Measurements from ENCODE around the gene DPT. TPM values are rescaled to one million over a fixed set of nuclear protein-coding genes. Genes with fewer than 3 reads are reported as not detected.

The DPT gene
- total RNA-seq, 2 experiments from 2014 or later = not detected

DNA sequence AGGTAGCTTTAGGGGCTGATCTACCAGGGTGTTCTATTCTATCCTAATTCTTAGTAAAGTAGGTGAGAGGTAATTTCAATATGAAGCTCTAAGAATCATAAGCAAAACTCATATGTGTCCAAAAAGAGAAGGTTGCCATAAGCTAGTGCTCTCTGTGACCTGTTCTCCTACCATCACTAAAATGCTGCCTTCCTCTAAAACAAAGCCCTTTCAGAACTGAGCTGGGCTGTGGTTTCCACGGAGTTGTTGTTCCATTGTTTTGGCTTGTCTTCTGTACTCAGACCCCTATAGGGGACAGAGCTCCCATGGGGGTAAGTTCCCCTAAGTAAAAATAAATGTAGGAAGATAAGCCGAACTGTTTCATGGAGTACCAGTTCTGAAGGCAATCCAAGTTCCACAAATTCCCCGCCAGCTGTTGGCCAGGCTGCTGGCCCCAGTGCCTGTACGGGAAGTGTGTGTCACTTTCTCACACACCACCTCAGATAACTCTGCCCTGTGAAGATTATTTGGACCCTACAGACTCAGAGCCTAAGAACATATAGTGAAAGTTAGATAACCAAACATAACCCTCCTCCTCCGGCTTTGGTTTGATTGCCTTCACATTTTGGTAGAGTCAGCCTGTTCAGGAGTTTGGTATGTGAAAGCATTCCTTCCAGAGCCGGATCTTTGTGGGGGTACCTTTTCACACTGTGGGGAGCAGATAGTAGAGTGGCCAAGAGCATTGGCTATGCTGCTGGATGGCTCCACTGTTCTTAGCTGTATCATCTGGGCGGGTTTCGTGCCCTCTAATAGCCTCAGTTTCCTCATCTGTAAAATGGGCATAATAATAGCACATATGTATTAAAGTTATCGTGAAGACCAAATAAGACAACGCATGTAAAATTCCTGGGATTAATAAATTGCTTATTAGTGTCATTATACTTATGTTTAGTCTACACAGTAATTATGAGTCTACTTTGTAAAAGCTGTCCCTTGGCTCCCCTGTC is 10.8 kb downstream of the DPT start:
- CTCF ChIA-PET = interaction anchor here (0.9 to 1.0 kb wide), 2 partner anchors 19 to 53 kb away, joined by 3 to 4 read pairs; no protein-coding TSS in a partner anchor
- no peak overlapping the region for H3K4me3 Mint-ChIP-seq
- POLR2A ChIA-PET = no interaction called here
- H3K9me3 Mint-ChIP-seq (ENCODE audit: low read depth) = no peaks in the 10 kb centered on the region
- no peaks in the 10 kb centered on the region for H3K36me3 Mint-ChIP-seq (ENCODE audit: low read depth)
- ATAC-seq = no peak
- no peak overlapping the region for H3K27ac Mint-ChIP-seq
- no peaks in the 10 kb centered on the region for H3K4me1 Mint-ChIP-seq
- no peak for DNase-seq
- intact Hi-C loops (cut with DNase I, micrococcal nuclease) = no loop called here
- peaks cover 5% of the 10 kb centered on the region for H3K27me3 Mint-ChIP-seq

DNA sequence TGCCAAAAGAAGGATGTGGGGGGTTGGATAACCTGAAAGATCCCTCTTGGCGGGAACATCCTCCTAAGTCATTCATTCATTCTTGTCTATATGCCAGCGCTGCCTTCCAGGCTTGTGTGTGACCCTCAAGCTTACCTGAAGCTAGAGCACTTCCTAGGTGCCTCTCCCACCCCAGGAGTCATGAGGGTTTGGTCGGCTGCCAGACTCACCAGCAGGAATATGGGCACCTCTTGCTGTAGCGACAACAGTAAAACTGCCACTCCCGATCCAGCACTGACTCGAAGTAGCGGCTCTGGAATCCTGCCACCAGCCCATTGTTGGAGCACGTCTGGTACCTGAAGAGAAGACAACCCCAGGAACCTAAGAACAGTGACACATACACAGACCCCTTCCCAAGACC is 15.0 kb downstream of the DPT start:
- ChIA-PET CTCF (no interaction called here), POLR2A (no interaction called here)
- no peaks in the 10 kb centered on the region for H3K9me3 Mint-ChIP-seq (ENCODE audit: low read depth)
- intact Hi-C loops (cut with DNase I, micrococcal nuclease) = no loop called here
- H3K36me3 Mint-ChIP-seq (ENCODE audit: low read depth) = no peaks in the 10 kb centered on the region
- no peak overlapping the region for H3K4me3 Mint-ChIP-seq
- ATAC-seq = no peak
- H3K27me3 Mint-ChIP-seq = peaks cover under 1% of the 10 kb centered on the region
- no peaks in the 10 kb centered on the region for H3K4me1 Mint-ChIP-seq
- H3K27ac Mint-ChIP-seq = no peak overlapping the region
- DNase-seq = no peak

- Mint-ChIP-seq H3K27ac (no peak overlapping the region), H3K4me3 (no peak overlapping the region), H3K4me1 (no peaks in the 10 kb centered on the region), H3K36me3 (ENCODE audit: low read depth) (no peaks in the 10 kb centered on the region), H3K9me3 (ENCODE audit: low read depth) (no peaks in the 10 kb centered on the region), H3K27me3 (peaks cover 6% of the 10 kb centered on the region)
- intact Hi-C loops (cut with DNase I, micrococcal nuclease) = no loop called here
- no peak for ATAC-seq
- no peak for DNase-seq
- POLR2A ChIA-PET = no interaction called here
- CTCF ChIA-PET = interaction anchor here (0.7 kb wide), 1 partner anchor 657 kb away, joined by 3 read pairs; no protein-coding TSS in a partner anchor
Measured at GRCh38 chr1:168709405-168710363, 19.3 kb downstream of the DPT start.

DNA sequence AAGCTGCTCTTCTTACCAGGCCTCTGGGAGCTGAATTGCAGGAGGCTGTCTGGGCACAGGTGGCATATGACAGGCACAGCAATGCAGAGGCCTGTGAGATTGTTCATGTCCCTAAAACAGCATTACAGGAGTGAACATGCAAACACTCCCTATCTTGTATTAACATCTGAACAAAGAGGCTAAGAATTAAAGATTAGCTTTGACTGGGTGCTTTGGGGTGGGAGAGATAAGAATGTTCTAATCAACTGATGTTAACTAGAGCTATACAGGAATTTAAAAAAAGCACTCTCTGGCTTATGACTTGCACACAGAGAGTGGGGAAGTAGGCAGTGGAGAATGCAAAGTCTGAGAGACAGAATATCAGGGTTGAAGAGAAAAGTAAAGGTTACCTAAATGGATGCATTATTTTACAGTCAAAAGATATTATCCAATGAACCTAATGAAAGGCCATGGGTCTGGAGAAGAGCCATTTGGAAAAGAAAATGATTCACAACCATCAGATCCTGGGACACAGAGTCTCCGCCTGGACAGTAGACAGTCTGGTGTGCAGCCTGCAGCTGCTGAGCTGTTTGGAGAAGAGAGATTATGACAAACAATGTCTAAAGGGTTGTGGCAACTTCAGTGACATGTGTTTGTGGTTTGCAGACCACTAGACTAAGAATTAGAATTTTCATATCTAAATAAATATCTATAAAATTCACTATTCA is 20.2 kb downstream of the DPT start:
- CTCF ChIA-PET = interaction anchor here (0.7 kb wide), 1 partner anchor 658 kb away, joined by 3 read pairs; no protein-coding TSS in a partner anchor
- ATAC-seq (no peak), DNase-seq (no peak)
- Mint-ChIP-seq H3K27me3 (peaks cover 8% of the 10 kb centered on the region), H3K4me1 (no peaks in the 10 kb centered on the region), H3K9me3 (ENCODE audit: low read depth) (no peaks in the 10 kb centered on the region), H3K4me3 (no peak overlapping the region), H3K27ac (no peak overlapping the region), H3K36me3 (ENCODE audit: low read depth) (no peaks in the 10 kb centered on the region)
- intact Hi-C loops (cut with DNase I, micrococcal nuclease) = no loop called here
- POLR2A ChIA-PET = no interaction called here

GRCh38 chr1:168706391-168706992 is 22.5 kb downstream of the DPT start:
- H3K9me3 Mint-ChIP-seq (ENCODE audit: low read depth) = no peaks in the 10 kb centered on the region
- ChIA-PET CTCF (interaction anchor here (0.6 to 1.7 kb wide), 4 partner anchors 16 to 642 kb away, joined by 3 to 5 read pairs (median 3); no protein-coding TSS in a partner anchor), POLR2A (no interaction called here)
- no peak overlapping the region for H3K27ac Mint-ChIP-seq
- no peaks in the 10 kb centered on the region for H3K4me1 Mint-ChIP-seq
- intact Hi-C loops (cut with DNase I, micrococcal nuclease) = no loop called here
- H3K4me3 Mint-ChIP-seq = no peak overlapping the region
- DNase-seq (no peak), ATAC-seq (no peak)
- no peaks in the 10 kb centered on the region for H3K36me3 Mint-ChIP-seq (ENCODE audit: low read depth)
- peaks cover 15% of the 10 kb centered on the region for H3K27me3 Mint-ChIP-seq

DNA sequence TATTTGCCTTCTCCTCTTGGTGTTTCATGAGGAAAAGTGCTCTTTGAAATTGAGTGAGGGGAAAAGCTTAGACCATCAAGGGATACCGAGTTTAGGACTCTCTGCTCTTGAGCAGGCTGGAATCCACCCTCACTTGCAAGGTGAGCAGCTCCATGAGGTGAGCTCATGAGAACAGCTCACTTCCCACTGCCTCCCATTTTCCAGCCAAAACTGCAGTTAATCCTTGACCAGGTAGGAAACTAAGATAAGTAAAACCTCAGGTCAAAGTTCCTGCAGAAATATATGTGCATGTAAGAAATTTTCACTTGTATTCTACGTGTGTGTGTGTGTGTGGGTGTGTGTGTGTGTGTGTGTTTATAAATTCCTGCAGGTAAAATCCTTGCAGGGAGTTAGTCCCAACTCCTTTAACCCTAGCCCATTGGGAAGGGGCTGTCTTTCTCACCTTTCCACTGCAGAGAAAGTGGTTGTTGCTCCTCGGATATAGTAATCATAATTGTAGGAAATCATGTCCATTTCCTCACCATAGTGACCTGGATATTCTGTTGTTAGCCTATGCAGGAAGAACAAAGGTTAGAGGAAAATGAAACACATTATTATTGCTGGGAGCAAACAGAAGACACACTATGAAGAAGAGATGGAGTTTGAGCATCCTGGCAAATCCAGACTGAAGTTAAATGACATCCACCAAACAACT is 28.3 kb downstream of the DPT start:
- H3K27me3 Mint-ChIP-seq = peaks cover 9% of the 10 kb centered on the region
- ChIA-PET POLR2A (no interaction called here), CTCF (no interaction called here)
- H3K36me3 Mint-ChIP-seq (ENCODE audit: low read depth) = no peaks in the 10 kb centered on the region
- no peak overlapping the region for H3K4me3 Mint-ChIP-seq
- no peak overlapping the region for H3K27ac Mint-ChIP-seq
- intact Hi-C loops (cut with DNase I, micrococcal nuclease) = no loop called here
- H3K4me1 Mint-ChIP-seq = no peaks in the 10 kb centered on the region
- no peaks in the 10 kb centered on the region for H3K9me3 Mint-ChIP-seq (ENCODE audit: low read depth)
- DNase-seq (no peak), ATAC-seq (no peak)

DNA sequence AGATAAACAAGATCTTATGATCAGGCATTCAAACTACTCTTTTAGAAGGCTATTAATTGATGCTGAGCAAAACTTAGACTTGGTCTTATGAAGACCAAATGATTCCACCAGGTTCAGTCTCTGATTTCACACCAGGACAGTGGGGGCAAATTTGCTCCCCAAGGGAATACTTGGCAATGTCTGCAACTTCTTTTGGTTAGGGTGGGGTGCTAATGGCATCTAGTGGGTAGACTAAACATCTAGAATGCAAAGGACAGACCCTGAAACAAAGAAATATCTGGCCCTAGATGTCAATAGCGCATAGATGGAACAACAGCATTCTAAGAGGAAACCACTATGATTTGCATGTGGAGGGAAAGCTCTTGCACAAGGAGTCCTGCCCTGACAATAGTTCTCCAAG is 30.6 kb downstream of the DPT start:
- H3K27ac Mint-ChIP-seq = no peak overlapping the region

DNA sequence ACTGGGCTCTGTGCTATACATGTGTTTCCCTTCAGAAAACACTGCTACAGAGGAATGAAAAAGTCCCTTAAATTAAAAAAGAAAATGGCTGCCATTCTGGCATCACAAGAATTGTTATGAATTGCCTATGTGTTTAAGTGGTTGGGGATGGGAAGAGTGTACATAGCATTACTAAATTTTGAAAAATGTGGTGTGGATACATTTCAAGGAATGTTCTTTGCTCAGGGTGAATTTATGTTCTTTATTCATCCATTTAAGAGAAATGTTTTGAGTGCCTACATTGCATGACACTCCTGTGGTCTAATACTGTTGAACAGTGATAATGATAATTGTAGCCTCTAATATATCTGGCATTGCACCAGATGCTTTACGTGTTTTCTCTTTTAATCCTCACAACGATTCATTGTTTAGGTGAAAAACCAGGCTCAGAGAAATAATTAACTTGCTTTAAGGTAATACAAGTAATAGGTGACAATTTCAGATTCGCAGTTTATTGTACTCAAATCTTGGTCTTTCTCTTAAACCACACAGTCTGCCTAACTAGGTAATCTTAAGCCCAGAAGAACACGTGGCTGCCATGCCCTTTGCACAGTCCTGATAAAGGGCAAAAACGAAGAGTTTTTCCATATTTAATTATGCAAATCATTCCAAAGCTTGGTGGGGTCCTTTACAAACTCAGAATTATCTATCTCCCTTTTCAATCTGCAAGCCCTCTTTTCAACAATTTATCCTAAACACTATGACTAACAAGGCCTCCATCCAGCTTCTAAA is 31.5 kb downstream of the DPT start:
- no peaks in the 10 kb centered on the region for H3K27me3 Mint-ChIP-seq
- H3K4me1 Mint-ChIP-seq = no peaks in the 10 kb centered on the region
- intact Hi-C loops (cut with DNase I, micrococcal nuclease) = no loop called here
- H3K9me3 Mint-ChIP-seq (ENCODE audit: low read depth) = no peaks in the 10 kb centered on the region
- no peak overlapping the region for H3K4me3 Mint-ChIP-seq
- ChIA-PET POLR2A (no interaction called here), CTCF (interaction anchor here (1.2 kb wide), 1 partner anchor 179 kb away, joined by 3 read pairs; no protein-coding TSS in a partner anchor)
- ATAC-seq (no peak), DNase-seq (no peak)
- H3K36me3 Mint-ChIP-seq (ENCODE audit: low read depth) = no peaks in the 10 kb centered on the region
- no peak overlapping the region for H3K27ac Mint-ChIP-seq

More for the DNA sequence above, 30.6 kb downstream of the DPT start:
- H3K9me3 Mint-ChIP-seq (ENCODE audit: low read depth) = no peaks in the 10 kb centered on the region
- POLR2A ChIA-PET = no interaction called here
- H3K36me3 Mint-ChIP-seq (ENCODE audit: low read depth) = no peaks in the 10 kb centered on the region
- H3K4me1 Mint-ChIP-seq = no peaks in the 10 kb centered on the region
- peaks cover 4% of the 10 kb centered on the region for H3K27me3 Mint-ChIP-seq
- intact Hi-C loops (cut with DNase I, micrococcal nuclease) = no loop called here
- no peak for ATAC-seq
- CTCF ChIA-PET = no interaction called here
- DNase-seq = no peak
- H3K4me3 Mint-ChIP-seq = no peak overlapping the region

DNA sequence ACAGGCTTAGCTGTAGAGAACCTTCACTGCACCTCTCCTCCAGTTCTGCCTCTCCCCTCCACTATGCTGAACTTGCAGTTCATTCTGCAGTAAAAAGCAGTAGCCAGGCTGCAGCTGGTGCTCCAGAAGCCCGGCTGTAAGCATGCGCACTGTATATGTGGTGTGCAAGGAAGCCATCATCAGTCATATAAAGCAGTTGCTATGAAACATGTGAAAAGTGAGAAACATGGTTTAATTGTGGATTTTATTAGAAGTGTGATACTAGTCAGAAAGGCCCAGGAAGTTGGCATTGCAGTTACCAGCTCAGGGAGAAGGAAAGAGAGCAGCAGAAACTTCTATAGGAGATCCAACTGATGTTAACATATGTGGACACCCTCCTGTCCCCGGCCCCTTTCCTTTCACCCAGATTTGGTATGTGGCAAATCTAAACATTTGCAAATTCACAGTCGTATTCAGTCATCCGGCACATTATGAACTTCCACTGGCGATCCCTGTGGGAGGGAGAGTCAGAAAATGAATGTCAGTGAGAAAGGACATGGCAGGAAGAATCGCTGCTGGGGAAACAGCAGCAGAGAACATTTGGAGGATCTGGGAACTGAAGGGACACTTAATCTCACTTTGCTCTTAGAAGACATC is 32.8 kb downstream of the DPT start:
- H3K27ac Mint-ChIP-seq = no peak overlapping the region
- H3K27me3 Mint-ChIP-seq = no peaks in the 10 kb centered on the region
- ChIA-PET CTCF (no interaction called here), POLR2A (no interaction called here)
- H3K4me3 Mint-ChIP-seq = no peak overlapping the region
- ATAC-seq = no peak
- no peak for DNase-seq
- no peaks in the 10 kb centered on the region for H3K9me3 Mint-ChIP-seq (ENCODE audit: low read depth)
- no peaks in the 10 kb centered on the region for H3K36me3 Mint-ChIP-seq (ENCODE audit: low read depth)
- intact Hi-C loops (cut with DNase I, micrococcal nuclease) = no loop called here
- no peaks in the 10 kb centered on the region for H3K4me1 Mint-ChIP-seq

GRCh38 chr1:168693872-168694238 is 35.2 kb downstream of the DPT start:
- ChIA-PET CTCF (no interaction called here), POLR2A (no interaction called here)
- ATAC-seq (no peak), DNase-seq (no peak)
- no peaks in the 10 kb centered on the region for H3K9me3 Mint-ChIP-seq (ENCODE audit: low read depth)
- no peak overlapping the region for H3K4me3 Mint-ChIP-seq
- H3K27me3 Mint-ChIP-seq = no peaks in the 10 kb centered on the region
- intact Hi-C loops (cut with DNase I, micrococcal nuclease) = no loop called here
- no peak overlapping the region for H3K27ac Mint-ChIP-seq
- no peaks in the 10 kb centered on the region for H3K4me1 Mint-ChIP-seq
- H3K36me3 Mint-ChIP-seq (ENCODE audit: low read depth) = no peaks in the 10 kb centered on the region

Measured in activated CD4-positive, alpha-beta T cell treated with anti-CD3 and anti-CD28 coated beads for 36 hours (primary cell).